Activated CD8-positive, alpha-beta memory T cell treated with anti-CD3 and anti-CD28 coated beads for 48 hours (primary cell): ENCODE measurements around the gene CALML6.

ENCODE experiments used
- DNase-seq, 3 experiments: peaks; one replicate each; pipeline ENCODE4 v3.0.0-alpha.2; 2020; ENCODE audit warnings: low read depth in 2 of 3, low spot score in 2 of 3

The CALML6 gene

GRCh38 chr1:1892079-1892762, 22.8 kb upstream of the CALML6 start:
- no peak for DNase-seq

DNA sequence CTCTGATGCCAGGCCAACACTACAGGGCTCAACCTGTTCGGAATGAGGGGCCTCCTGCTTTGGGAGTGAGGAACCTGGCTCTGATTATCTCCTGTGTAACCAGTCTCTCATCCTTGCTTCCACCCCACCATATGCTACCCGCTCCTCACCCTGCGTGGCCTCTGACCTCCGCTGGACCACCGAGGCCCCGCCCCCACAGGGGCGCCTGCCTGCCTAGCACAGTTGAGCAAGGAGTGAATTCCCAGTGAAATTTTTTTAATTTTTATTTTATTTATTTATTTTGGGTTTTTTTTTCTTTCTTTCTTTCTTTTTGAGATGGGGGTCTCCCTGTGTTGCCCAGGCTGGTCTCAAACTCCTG, 22.3 kb upstream of the CALML6 start:
- no peak for DNase-seq

DNA sequence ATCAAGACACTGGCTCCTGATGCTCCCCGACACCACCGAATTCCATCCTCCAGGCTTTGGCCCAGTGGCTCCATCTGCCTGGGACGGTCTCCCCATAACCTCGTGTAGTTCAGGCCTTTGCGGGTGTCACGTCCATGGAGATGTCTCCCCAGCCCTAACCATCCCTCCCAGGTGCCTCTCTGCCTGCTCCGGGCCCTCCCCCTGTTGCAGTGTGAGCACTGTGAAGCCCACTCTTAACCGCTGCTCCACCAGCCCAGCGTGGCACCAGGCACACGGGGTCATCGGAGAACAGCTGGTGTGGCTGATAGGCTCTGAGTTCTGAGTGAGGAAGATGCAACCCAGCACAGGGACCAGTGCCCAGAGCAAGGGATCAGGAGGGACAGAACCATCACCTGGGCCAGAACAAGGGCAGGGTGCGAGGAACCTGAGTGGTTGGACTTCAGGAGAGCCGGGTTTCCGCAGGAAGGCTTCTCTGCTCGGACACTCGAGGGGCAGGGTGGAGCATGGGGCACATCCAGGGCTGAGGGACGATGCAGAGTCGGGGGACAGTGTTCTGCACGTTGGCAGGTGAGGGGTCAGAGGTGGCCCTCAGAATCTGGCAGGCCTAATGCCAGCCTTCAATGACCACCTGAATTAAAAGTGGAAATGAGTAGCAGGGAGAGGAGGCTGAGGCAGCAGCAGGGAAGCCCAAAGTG, 21.6 kb upstream of the CALML6 start:
- no peak for DNase-seq

DNA sequence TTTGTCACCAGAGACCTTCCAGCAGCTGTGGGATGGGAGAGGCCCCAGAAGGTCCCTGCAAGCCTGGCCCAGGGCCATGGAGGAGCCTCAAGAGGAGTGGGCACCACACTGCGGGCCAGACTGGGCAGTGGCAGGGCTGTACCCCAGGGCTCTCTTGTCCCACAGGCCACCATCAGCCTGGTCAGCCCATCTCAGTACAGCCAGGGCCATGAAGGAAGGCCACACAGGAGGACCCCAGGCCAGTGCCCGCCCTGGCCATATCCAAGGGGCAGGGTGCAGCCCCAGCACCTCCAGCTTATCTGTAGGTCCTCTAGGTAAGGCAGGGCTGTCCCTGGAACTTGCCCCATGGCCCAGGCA, 21.1 kb upstream of the CALML6 start:
- DNase-seq, result no peak

- no peak for DNase-seq
Measured at GRCh38 chr1:1894354-1895059, 20.6 kb upstream of the CALML6 start.

GRCh38 chr1:1895060-1895418, 20.0 kb upstream of the CALML6 start:
- no peak for DNase-seq

- DNase-seq, result no peak
Measured at GRCh38 chr1:1895456-1896336, 19.4 kb upstream of the CALML6 start.

DNA sequence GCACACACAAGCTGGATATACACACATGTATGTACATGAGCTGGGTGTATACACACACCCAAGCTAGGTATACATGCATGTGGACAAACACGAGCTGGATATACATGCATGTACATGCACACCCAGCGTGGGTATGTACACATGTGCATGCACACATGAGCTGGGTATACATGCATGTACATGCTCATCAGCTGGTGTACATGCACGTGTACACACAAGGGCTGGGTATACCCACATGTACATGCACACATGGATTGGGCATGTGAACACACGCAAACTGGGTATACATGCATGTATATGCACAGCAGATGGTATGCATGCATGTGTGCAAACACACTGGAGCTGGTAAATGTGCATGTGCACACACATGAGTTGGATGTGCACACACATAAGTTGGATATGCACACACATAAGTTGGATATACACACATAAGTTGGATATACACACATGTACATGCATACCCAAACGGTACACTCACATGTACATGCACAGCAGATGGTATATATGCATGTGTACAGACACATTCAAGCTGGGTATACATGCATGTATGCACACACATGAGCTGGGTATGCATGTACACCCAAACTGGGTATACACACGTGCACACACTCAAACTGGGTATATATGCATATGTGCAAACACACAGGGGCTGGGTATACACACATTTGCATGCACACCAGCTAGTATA, 16.7 kb upstream of the CALML6 start:
- no peak for DNase-seq

DNA sequence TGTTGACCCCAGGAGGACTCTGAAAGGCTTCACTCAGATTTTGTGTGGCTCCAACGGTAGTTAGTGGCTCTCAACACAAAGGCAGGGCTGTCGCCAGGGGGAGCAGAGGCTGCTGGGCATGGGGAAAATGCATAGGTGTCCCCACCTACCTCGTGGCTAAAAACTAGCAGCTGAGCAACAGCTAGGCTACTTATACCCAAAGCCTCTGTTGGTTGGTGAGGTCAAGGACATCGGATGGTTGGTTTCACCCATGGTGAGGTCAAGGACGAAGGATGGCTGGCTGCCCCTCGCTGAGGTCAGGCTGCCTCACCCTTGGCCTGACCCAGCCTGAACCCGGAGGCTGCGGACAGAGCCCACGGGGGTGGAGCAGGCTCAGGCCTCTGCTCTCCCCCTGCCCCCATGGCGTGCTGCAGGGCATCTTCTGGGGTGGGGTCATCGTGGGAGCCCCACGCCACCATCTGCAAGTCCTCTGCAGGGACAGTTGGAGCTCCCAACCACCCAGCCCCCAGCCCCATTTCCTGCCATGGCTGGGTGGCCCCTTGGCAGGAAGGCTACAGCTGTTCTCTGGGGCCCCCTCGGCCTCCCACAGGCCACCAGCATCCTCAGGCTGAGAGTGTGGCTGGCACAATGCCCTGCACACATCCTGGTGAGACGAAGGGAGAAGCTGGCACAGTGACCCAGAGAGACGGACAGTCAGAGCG, 15.6 kb upstream of the CALML6 start:
- DNase-seq, result no peak

DNA sequence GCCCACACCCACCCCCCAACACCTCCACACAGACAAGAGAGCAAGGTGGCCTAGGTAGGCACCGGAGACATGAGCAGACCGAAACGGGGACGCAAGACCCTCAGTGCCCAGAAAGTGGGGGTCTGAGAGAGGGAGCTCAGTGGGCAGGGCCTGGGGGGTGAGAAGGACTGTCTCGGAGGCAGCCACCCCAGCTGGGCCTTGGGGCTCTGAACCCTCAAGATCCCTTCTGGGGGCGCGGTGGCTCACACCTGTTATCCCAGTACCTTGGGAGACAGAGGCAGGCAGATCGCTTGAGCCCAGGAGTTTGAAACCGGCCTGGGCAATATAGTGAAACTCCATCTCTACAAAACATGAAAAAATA, 15.1 kb upstream of the CALML6 start:
- DNase-seq, result no peak

DNA sequence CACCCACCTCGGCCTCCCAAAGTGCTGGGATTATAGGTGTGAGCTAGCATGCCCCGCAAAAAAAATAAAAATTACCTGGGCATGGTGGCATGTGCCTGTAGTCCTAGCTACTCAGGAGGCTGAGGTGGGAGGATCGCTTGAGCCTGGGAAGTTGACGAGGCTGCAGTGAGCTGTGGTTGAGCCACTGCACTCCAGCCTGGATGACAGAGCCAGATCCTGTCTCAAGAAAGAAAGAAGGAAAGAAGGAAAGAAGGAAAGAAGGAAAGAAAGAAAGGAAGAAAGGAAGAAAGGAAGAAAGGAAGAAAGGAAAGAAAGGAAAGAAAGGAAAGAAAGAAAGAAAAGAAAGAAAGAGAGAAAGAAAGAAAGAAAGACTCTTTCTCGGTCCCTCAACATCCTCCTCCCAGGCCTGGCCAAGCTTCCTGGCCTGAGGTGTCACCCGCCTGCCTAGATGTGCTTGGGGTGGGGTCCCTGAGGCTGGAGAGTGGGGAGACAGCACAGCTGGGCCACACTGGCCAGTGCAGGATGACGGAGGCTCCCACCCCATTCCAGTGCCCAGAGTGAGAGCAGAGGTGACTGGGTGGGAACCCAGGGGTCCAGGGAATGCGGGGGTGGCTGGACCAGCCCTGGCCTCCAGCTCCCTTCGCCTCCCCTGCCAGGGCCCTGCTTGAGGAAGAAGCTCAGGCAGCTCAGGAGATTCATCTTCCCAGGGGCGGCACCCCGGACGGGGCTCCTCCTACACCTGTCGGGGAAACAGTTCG, 14.0 kb upstream of the CALML6 start:
- no peak for DNase-seq

GRCh38 chr1:1901641-1902294, 13.3 kb upstream of the CALML6 start:
- DNase-seq, result no peak

GRCh38 chr1:1903224-1903623, 11.8 kb upstream of the CALML6 start:
- no peak for DNase-seq

DNA sequence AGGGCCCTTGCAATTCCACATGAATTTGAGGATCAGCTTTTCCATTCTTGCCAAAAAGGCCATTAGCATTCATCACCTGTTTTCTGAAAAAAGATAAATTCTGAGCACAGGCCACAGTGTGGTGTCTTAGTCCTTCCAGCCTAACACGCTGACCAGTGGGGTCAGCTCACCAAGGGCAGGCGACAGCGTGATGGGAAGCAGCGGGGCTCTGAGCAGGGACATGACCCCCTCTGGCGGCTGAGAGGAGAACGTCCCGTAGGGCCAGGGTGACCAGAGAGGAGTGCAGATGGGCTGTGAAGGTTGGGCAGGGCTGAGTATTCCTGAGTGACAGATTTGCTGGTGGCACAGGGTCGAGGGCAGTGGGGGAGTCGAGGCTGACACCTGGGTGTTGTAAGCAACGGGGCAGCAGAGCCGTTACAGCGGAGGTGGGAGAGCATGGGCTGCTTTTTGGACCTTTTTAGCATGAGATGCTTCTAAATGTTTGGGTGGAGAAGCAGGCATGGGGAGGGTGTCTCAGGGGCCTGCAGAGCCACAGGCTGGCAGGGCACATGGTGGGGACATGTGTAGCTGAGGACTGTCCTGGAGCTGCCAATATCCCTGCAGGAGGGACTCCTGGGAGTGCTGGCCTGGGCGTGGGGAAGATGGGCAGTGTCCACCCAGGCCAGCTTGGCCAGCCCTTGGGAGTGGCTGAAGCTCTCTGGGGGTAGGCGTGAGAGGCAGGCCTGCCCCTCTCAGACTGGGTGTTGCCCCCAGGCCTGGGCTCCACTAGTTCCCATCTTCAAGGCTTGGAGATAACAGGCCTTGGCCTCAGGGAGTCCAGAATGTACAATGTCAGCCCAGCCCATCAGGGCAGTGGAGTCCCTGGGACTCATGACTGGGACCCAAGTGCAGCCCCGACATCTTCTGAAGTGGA, 8.6 kb upstream of the CALML6 start:
- DNase-seq, result peak in 2 of 3 experiments; percentile 33 to 45

GRCh38 chr1:1907098-1907736, 7.8 kb upstream of the CALML6 start:
- DNase-seq, result no peak

DNA sequence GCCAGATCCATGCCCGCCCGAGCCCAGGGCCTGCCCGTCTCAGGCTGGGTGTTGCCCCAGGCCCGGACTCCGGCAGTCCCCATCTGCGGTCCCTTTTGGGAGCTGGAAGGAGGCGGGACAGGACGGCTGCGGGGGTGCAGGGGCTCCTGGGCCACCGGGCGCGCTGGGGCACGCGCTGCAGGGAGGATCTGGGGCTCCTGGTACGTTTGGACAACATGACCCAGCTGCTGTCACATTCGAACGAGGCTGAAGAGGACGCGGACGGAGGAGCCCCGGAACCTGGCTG, 6.6 kb upstream of the CALML6 start:
- DNase-seq, result peak in 1 of 3 experiments; percentile 37

DNA sequence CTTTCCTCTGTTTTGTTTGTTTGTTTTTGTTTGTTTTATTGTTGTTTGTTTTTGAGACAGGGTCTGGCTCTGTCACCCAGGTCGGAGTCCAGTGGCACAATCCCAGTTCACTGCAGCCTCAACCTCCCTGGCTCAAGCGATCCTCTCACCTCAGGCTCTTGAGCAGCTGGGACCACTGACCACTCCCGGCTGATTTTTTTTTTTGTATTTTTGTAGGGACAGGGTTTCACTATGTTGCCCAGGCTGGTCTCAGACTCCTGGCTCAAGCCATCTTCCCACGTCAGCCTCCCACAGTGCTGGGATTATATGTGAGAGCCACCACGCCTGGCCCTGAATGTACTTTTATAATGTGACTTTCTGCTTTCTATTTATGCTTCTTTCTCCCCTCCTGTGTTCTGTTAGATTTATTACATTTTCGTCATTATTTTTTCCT, 5.0 kb upstream of the CALML6 start:
- DNase-seq, result no peak
